Ureter (tissue), 1 donor: Measurements from ENCODE around the gene TRAM2. TPM values are rescaled to one million over a fixed set of nuclear protein-coding genes. Genes with fewer than 3 reads are reported as not detected.

Experiments used
- DNase-seq: peaks from one replicate; pipeline ENCODE4 v3.0.0-alpha.2; 2020; ENCODE audit warnings: low spot score
- total RNA-seq: library from RNA; stranded (reverse); gene quantifications from one replicate; pipeline ENCODE4 v1.2.4, GENCODE V29; 2023
- donor health status: DM: yes; HTN: yes; CAD: no.

Gene TRAM2, protein sequence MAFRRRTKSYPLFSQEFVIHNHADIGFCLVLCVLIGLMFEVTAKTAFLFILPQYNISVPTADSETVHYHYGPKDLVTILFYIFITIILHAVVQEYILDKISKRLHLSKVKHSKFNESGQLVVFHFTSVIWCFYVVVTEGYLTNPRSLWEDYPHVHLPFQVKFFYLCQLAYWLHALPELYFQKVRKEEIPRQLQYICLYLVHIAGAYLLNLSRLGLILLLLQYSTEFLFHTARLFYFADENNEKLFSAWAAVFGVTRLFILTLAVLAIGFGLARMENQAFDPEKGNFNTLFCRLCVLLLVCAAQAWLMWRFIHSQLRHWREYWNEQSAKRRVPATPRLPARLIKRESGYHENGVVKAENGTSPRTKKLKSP
- 14.1 TPM for total RNA-seq

DNA sequence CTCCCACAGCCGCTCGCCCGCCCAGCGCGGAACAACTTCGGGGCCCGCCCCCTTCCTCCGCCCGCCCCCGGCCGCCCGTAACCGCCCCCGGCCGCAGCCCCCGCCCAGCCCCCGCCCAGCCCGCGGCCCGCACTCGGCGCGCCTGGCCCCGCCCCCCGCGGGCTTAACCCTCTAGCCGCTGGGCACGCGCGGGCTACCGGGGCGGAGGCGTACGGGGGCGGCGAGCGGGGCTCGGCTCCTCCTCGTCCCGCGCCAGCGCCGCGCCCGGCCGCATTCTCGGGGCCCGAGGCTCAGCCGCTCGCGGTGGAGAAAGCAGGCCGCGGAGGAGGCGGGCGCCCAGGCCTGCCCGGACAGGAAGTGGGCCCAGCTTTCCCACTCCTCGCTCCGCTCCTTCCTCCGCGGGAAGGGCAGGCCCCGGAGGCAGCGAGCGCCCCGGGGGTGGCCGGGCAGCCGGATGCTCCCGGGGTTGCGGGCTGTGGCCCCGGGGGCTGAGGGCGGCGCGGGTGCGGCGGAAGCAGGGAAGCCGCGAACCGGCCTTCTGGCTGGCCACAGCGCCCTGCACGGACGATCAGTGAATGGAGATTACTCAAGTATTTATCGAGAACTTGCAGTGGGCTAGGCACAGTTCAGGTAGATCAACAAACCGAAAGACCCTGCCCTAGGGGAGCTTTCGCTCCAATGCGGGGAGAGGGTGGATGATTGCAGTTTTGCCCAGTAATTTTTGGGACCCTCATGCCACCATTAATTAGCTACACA is at the start of gene TRAM2:
TSS of gene TRAM2 (minus strand) at position 39 of the 756 bp plus-strand sequence. CDS start 145 bp downstream, outside the sequence.
- DNase-seq = peak; percentile 82

DNA sequence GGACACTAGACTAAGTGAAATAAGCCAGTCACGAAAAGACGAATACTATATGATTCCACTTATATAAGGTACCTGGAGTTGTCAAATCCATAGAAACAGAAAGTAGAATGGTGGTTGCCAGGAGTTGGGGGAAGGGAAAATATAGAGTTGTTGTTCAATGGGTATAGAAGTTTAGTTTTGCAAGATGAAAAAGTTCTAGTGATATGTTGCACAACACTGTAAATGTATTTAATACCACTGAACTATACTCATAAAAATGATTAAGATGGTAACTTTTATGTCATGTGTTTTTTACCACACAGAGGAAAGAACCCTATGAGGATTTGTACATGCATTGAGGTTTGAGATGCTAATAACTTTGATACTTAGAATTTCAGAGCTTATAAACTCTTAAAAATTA is 46.0 kb upstream of the TRAM2 start:
- no peak for DNase-seq

DNA sequence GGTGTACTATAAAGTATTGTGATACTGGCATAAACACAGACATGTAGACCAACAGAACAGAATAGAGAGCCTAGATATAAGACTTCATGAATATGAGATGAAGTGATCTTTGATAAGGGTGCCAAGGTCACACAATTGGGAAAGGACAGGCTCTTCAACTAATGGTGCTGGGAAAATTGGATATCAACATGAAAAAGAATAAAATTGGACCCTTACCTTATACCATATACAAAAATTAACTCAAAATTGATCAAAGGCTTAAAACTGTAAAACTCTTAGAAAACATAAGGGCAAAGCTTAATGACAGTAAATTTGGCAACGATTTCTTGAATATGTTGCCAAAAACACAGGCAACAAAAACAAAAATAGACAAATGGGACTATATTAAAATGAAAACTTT is 44.8 kb upstream of the TRAM2 start:
- DNase-seq = no peak

DNA sequence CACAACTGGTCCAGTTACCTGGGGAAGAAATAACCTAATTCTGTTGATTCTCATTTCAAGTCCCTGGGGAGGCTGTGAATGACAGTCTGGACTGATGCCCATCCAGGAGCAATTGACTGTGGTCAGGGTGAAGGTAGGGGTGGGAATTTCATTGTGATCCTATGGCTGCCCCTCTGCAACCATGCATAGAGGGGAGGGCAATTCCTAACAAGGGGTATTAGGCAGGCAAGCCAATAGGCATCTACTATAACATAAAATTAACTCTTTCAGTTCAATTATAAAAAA is 44.0 kb upstream of the TRAM2 start:
- DNase-seq = no peak

DNA sequence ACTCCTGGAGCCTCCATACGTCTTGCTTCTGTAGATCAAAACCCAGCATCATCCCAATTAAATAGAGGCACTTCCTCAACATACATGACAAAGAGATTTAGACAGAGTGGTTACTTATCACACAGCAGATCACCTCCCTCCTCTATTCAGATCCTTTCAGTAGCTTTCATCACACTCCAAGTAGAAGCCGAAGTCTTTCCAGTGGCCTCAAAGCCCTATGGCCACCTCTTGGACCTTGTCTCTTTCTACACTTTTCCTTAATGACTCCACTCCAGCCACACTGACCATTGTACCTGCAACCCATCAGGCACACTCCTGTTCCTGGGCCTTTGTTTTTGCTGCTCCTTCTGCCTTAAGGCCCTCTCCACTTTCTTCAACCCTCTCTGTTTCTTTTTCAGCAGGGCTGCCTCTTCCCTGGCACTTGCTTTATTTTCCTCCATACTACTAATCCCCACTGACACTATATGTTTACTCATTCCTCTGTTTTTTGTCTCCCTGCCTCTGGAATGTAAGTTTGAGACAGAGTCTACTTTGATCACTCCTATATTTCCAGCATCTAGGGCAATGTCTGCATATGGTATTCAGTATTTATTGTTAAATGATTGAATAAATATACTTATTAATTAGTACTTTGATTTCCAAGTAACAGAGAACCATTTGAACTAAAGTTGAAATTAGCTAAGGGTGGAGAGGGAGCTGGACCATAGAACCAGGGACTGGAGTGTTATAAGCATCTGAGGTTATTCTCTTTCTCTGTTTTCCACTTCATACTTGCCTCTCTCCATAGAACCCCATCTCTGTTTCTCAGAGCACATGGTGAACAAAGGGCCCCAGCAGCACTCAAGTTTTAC is 43.4 kb upstream of the TRAM2 start:
- no peak for DNase-seq

DNA sequence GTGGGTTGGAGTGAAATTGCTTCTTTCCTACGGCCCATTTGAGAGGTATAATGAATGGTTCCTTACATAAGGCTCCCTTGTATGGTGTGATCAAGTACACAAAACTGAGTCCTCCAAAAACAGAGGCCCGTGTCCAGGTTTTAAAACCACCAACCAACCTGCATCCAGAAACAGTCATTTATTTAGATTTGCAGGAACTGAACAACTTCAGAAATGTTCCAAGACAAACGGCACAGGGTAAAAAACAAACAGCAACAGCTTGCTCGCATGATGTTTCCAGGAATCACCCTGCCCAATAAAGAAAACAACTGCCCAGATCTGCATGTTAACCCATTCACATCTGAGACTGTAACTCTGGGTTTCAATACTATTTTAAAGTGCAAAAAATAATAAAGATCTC is 40.2 kb upstream of the TRAM2 start:
- no peak for DNase-seq

DNA sequence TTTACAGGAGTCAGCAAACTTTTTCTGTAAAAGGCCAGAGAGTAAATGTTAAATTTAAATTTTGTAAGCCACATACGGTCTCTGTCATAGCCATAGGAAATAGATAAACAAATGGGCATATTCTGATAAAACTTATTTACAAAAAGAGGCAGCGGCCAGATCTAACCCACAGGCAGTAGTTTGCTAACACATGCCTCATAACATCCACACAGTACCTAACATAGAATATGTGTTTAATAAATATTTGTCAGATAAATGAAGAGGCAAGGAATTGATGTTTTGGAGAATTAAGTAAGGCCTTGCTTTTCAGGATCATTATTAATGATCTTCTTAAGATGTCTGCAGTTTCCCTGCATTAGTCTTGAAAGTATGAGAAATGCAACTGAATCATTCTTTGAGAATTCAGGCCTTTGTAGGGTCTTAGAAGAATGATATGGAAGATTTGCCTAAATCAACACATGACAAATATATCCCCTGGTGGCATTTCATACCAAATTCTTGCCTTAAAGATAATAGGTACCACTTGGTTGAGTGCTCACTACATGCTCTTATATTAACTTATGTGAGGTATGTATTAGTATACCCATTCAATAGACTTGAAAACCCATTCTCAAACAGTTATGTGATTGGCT is 39.3 kb upstream of the TRAM2 start:
- DNase-seq = no peak

DNA sequence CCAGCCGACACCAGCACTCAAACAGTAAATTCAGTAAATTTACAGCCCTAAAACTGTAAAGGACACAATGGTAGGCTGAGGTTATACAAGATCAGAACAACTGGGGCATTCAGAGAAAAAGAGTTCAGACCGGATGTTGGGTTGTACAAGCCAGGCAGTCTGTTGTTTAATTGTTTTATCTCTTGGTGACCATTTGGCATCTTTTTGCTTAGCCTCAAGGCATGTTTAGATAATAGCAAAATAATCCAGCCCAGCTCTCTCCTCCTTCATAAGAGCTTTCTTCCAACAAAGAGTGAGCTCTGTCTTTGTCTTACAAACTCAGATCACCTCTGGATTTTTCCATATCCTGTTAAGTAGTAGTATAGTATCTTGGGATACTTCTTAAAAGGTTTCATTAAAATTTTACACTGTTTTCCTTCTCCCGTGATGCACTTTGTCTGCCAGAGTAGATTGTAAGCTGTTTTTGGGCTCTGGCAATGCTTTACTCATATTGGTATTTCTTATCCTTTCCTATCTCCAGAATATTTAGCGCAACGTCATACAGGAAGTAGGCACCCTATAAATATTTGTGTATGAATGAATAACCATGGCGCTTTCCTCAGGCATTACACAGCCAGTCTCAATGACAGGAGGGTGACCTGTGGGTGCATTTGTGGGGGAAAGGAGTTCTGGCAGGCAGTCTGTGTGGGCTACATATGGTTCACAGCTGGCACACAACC is 35.6 kb upstream of the TRAM2 start:
- no peak for DNase-seq

DNA sequence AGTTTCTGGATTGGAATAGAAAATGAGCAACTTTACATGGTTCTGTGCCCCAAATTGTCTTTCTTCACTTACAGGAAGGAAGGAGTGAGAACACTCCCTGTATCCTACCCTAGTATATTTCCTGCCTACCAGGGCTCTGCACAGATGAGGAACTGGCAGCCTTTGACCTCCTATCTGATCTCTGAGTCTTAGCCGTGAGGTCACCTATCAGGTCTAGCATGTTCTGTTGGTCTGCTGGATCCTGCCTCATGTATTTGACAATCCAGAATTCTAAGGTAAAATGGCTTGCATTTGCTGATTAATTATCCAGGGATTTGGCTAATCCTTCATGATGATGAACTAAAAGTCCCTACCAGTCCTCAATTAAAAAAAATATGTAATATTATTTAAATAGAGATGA is 35.0 kb upstream of the TRAM2 start:
- DNase-seq = no peak

DNA sequence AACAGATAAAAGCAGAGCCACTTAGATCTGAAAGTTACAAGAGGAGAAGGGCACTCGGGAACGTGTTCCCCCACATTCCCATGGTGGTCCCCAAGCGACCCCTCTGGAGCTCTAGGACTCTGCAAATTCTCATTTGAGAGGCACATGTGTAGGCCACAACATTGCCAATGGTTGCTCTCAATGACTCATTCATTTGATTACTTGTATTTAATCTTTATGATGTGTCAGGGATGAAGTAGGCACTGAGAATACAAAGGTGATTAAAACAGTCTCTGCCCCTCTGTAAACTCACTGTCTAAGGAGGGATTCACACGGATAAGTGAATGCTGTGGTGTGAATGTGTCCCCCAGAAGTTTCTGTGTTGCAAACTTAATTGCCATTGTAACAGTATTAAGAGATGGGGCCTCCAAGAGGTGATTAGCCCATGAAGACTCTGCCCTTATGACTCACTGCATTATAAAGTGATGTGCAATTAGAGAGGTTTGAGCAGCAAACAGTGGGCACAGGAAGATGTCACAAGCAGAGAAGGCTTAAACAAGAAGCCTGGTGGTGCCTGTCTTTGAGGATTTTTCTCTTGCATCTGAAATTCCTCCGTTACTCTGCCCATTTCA is 34.0 kb upstream of the TRAM2 start:
- no peak for DNase-seq

DNA sequence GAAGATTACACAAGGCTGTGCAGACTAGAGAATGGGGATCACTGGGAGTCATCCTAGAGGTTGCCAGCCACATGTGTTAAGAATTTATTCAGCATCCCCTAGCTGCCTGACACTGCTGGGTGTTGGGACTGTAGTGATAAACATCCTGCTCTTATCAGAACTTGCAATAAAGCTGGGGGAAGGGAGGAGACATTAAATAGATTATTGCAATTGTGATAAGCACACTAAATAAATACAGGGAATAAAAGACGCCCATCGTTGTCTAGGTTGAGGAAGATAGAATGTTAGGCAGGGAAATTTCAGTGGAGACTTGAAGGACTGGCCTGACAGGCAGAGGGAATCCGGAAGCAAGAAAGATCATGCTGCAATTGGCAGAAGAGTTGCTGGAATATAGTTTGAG is 33.2 kb upstream of the TRAM2 start:
- no peak for DNase-seq

DNA sequence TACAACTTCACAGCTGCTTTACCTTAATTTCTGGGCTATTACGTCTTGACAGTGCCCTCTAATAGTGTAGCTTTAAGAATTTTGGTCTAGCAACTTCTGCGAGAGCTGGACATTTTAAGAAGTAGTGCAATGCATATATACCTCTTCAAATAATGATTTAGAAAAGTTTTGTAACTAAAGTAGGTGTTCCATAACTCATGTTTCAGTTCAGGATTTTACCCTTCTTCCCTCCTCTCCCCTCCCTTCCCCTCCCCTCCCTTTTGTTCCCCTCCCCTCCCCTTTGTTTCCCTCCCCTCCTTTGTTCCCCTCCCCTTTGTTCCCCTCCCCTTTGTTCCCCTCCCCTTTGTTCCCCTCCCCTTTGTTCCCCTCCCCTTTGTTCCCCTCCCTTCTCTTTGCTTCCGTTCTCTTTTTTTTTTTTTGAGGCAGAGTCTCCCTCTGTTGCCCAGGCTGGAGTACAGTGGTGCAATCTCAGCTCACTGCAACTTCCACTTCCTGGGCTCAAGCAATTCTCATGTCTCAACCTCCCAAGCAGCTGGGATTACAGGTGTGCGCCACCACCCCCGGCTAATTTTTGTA is 28.8 kb upstream of the TRAM2 start:
- no peak for DNase-seq

DNA sequence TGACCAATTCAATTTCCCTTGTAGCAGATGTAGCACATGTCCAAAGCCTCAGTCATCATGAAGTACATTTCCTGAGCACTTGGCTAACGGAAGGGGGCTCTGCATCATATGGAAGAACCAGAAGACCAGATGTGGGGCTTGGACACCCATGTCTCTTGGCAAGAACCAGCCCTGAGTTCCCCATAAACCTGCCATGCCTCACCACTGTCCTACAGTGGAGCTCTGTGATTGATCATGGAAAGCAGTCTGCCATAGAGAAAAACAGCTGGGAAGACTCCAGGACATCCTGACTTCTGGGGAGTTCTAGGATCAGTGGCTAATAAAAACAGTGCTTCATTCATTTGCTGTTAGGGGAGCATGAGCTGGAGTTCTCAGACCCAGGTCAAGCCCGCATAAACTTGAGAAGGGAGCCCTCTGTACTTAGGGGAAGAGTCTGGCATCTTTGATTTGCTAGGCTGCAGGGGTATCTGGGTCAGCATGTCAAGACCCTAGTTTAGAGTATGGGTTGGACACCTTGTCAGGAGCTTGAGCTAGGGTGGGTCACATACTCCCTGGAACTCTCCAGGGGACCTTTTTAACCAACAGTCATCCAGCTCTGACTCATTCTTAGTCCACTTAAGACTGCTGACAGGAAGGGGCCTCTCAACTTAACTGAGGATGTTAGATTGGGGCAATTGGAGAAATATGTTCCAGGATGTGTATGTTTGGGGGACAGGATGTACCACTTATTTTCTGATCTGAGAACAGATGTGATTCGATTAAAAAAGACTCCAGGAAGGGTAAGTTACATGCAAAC is 26.3 kb upstream of the TRAM2 start:
- DNase-seq = no peak

DNA sequence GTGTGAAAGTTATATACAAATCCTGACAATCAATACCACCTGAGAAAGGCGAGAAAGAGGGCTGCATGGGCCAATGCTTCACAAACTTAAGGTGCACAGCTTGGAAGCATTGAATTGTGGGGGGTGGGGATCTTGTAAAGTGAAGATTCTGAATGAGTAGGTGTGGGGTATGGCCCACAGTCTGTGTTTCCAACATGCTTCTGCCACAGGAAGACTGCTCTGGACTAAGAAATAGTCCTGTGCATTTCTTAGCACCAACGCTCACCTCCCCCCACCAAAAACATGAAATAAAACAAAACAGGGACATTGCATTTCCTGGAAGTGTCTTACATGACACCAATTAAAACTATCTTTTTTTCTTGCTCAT is 21.9 kb upstream of the TRAM2 start:
- DNase-seq = no peak

DNA sequence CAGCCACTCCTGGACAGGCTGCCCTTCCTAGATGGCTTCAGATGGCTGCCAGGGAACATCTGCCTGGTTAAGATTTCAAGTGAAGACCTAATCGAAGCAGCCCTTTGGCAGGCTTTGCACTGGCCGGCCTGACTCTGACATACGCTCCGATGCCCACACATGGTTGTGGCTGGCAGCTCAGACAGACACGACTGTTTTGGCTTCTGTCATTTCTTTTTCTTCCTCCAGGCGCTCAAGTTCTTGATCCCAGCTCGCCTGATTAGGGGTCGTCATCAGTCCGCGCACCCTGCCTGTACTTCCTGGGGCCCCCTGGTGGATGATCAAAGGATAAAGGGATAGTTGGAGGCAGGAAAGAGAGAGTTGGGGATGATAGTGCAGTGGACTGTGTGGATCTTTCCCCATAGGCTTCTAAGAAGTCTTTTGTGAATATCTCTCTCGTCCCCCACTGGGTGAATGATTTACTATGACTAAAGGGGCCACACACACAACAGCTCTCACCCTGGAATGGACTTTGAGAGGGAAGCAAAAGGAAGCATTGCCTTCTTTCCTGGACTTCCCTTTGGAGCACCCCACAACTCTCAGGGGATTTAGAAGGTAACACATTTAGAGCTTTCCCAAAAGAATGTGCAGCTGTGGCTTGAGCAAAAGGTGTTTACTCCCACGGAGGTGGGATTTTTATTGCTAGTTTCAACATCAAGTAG is 21.4 kb upstream of the TRAM2 start:
- DNase-seq = peak; percentile 61

DNA sequence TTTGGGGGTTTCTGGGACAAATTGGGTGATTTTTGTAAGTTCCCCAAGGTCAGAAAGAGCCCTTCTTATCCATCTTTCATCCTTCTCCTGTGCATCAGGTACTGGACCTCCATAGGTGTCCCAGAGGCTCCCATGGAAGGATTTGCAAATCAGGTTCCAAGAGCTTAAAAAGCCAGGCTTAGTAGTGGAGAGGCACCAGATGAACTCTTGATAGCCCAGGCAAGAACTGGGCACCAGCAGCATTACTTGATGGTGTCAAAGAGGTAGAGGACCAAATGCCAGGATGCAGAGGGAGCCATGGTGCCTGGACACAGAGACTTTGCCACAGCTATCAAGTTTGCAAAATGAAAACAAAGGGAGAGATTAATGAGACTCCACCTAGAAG is 20.9 kb upstream of the TRAM2 start:
- no peak for DNase-seq

DNA sequence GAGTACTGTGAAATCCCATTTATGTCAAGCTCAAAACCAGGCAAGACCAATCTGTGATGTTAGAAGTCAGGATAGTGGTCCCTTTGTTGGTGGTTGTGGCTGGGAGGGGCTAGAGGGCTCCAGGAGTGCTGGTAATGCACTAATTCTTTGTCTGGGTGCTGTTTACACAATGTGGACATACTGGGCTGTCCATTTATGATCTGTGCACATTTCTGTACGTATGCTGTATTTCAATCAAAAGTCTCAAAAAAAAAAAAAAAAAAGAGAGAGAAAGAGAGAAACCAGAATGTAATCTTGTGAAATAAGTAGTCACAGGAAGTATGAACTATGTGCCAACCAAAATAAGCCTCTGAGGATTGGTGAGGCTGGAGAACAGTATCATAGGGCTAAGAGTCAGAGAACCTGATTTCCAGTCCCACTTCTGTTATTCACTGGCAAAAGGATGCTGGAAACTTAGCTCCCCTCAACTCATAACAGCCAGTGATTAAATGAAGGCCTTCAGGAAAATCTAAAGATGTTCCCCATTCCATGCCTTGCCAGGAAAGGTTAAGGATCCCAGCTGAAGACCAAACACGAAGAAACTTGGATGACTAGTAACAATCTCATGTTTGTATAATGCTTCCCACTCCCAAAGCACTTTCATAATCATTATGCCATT is 19.6 kb upstream of the TRAM2 start:
- no peak for DNase-seq

DNA sequence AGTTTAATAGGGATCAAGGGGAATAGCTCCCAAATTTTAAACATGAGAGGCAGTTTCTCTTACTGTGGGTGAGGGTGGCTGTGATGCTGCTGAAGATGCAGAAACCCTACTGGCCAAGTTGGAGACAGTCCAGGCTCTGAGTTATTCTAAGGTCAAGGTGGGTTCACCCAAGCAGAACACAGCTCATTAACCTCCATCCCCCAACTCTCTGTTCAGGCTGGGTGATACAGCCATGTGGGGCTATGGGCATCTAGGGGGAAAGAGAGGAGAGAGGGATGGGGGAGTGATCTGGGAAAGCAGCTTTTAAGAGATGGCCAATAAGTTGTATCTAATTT is 18.9 kb upstream of the TRAM2 start:
- DNase-seq = no peak
